Measurements from ENCODE around the gene PLVAP. TPM values are rescaled to one million over a fixed set of nuclear protein-coding genes. Genes with fewer than 3 reads are reported as not detected.
A peak's percentile ranks its signal among the peaks of the same experiment; 100 is the strongest.

The PLVAP gene
- total RNA-seq, 1 donor from 2014 or later: 0.95 TPM

- Histone ChIP-seq H3K4me1 (ENCODE audit: insufficient read depth, low read length) (peaks cover 8% of the 10 kb centered on the region), H3K27ac (ENCODE audit: low read depth, low read length) (no peak overlapping the region), H3K79me2 (ENCODE audit: insufficient read depth, low read length) (no peaks in the 10 kb centered on the region), H3K4me3 (ENCODE audit: insufficient read depth, low read depth, low read length) (no peak overlapping the region), H3K9ac (ENCODE audit: low read length) (no peak overlapping the region), H3K9me3 (ENCODE audit: insufficient read depth, low read depth, low read length) (no peaks in the 10 kb centered on the region), H3K36me3 (ENCODE audit: insufficient read depth, low read length) (no peaks in the 10 kb centered on the region), H4K20me1 (ENCODE audit: insufficient read depth, low read length) (no peaks in the 10 kb centered on the region), H3K27me3 (ENCODE audit: insufficient read depth, low read length) (no peaks in the 10 kb centered on the region), H3K4me2 (ENCODE audit: low read length) (no peak overlapping the region), H2AFZ (ENCODE audit: low read depth, low read length) (no peak overlapping the region)
- no peak overlapping the region for H3K4me3 Mint-ChIP-seq (ENCODE audit: unreplicated experiment)
- no peak overlapping the region for H3K27ac Mint-ChIP-seq (ENCODE audit: unreplicated experiment)
- DNase-seq (ENCODE audit: low read depth) (no peak), FAIRE-seq (no peak)
- TF ChIP-seq CTCF (IDR thresholded peaks at IDR 0.05; ENCODE audit: insufficient read depth, low read depth, low read length): no peak
- no peak for TF ChIP-seq EZH2 (IDR thresholded peaks at IDR 0.05; ENCODE audit: insufficient read depth, low read length)
- H3K9me3 Mint-ChIP-seq (ENCODE audit: unreplicated experiment): peaks cover 5% of the 10 kb centered on the region
- peaks cover 28% of the 10 kb centered on the region for H3K27me3 Mint-ChIP-seq (ENCODE audit: low read depth, unreplicated experiment)
- H3K4me1 Mint-ChIP-seq (ENCODE audit: low read depth, unreplicated experiment): no peaks in the 10 kb centered on the region
- H3K36me3 Mint-ChIP-seq (ENCODE audit: low read depth, unreplicated experiment): peaks cover 3% of the 10 kb centered on the region
Observed at GRCh38 chr19:17357078-17357666, 20.0 kb downstream of the PLVAP start.

- H3K27ac ChIP-seq (ENCODE audit: low read depth, low read length): no peak overlapping the region
- no peak overlapping the region for H3K4me3 ChIP-seq (ENCODE audit: insufficient read depth, low read depth, low read length)
- no peak overlapping the region for H2AFZ ChIP-seq (ENCODE audit: low read depth, low read length)
- TF ChIP-seq EZH2 (IDR thresholded peaks at IDR 0.05; ENCODE audit: insufficient read depth, low read length): no peak
- no peak for TF ChIP-seq CTCF (IDR thresholded peaks at IDR 0.05; ENCODE audit: insufficient read depth, low read depth, low read length)
- H3K27me3 Mint-ChIP-seq (ENCODE audit: low read depth, unreplicated experiment): peaks cover 16% of the 10 kb centered on the region
- H3K79me2 ChIP-seq (ENCODE audit: insufficient read depth, low read length): no peaks in the 10 kb centered on the region
- no peak overlapping the region for H3K4me2 ChIP-seq (ENCODE audit: low read length)
- no peaks in the 10 kb centered on the region for H3K36me3 ChIP-seq (ENCODE audit: insufficient read depth, low read length)
- peaks cover 3% of the 10 kb centered on the region for H3K4me1 Mint-ChIP-seq (ENCODE audit: low read depth, unreplicated experiment)
- H3K27ac Mint-ChIP-seq (ENCODE audit: unreplicated experiment): peak overlapping the region; percentile 89
- H4K20me1 ChIP-seq (ENCODE audit: insufficient read depth, low read length): no peaks in the 10 kb centered on the region
- DNase-seq (ENCODE audit: low read depth) (no peak), FAIRE-seq (no peak)
- peaks cover 4% of the 10 kb centered on the region for H3K9me3 Mint-ChIP-seq (ENCODE audit: unreplicated experiment)
- H3K27me3 ChIP-seq (ENCODE audit: insufficient read depth, low read length): no peaks in the 10 kb centered on the region
- H3K36me3 Mint-ChIP-seq (ENCODE audit: low read depth, unreplicated experiment): no peaks in the 10 kb centered on the region
- no peak overlapping the region for H3K9ac ChIP-seq (ENCODE audit: low read length)
- peak overlapping the region; percentile 40 for H3K4me3 Mint-ChIP-seq (ENCODE audit: unreplicated experiment)
- no peaks in the 10 kb centered on the region for H3K9me3 ChIP-seq (ENCODE audit: insufficient read depth, low read depth, low read length)
- H3K4me1 ChIP-seq (ENCODE audit: insufficient read depth, low read length): peaks cover 12% of the 10 kb centered on the region
Observed at GRCh38 chr19:17353386-17353785, 23.8 kb downstream of the PLVAP start.

- peaks cover 4% of the 10 kb centered on the region for H3K9me3 Mint-ChIP-seq (ENCODE audit: unreplicated experiment)
- H3K27me3 Mint-ChIP-seq (ENCODE audit: low read depth, unreplicated experiment): peaks cover 16% of the 10 kb centered on the region
- H3K4me3 Mint-ChIP-seq (ENCODE audit: unreplicated experiment): no peak overlapping the region
- FAIRE-seq (no peak), DNase-seq (ENCODE audit: low read depth) (no peak)
- Histone ChIP-seq H3K27me3 (ENCODE audit: insufficient read depth, low read length) (no peaks in the 10 kb centered on the region), H4K20me1 (ENCODE audit: insufficient read depth, low read length) (no peaks in the 10 kb centered on the region), H3K79me2 (ENCODE audit: insufficient read depth, low read length) (no peaks in the 10 kb centered on the region), H3K4me3 (ENCODE audit: insufficient read depth, low read depth, low read length) (no peak overlapping the region), H3K4me2 (ENCODE audit: low read length) (no peak overlapping the region), H3K9ac (ENCODE audit: low read length) (no peak overlapping the region), H3K36me3 (ENCODE audit: insufficient read depth, low read length) (no peaks in the 10 kb centered on the region), H3K9me3 (ENCODE audit: insufficient read depth, low read depth, low read length) (no peaks in the 10 kb centered on the region), H3K27ac (ENCODE audit: low read depth, low read length) (no peak overlapping the region), H2AFZ (ENCODE audit: low read depth, low read length) (peak overlapping the region; percentile 41), H3K4me1 (ENCODE audit: insufficient read depth, low read length) (peaks cover 8% of the 10 kb centered on the region)
- peak overlapping the region; percentile 89 for H3K27ac Mint-ChIP-seq (ENCODE audit: unreplicated experiment)
- TF ChIP-seq EZH2 (IDR thresholded peaks at IDR 0.05; ENCODE audit: insufficient read depth, low read length): no peak
- no peak for TF ChIP-seq CTCF (IDR thresholded peaks at IDR 0.05; ENCODE audit: insufficient read depth, low read depth, low read length)
- peaks cover 3% of the 10 kb centered on the region for H3K4me1 Mint-ChIP-seq (ENCODE audit: low read depth, unreplicated experiment)
- H3K36me3 Mint-ChIP-seq (ENCODE audit: low read depth, unreplicated experiment): no peaks in the 10 kb centered on the region
Observed at GRCh38 chr19:17352608-17353280, 24.4 kb downstream of the PLVAP start.
